ENCODE data around the gene SLC2A1. TPM values are rescaled to one million over a fixed set of nuclear protein-coding genes. Genes with fewer than 3 reads are reported as not detected.

Gene SLC2A1
- total RNA-seq, 1 donor from 2014 or later = 511 TPM

GRCh38 chr1:42942444-42942843 lies 16.2 kb downstream of the SLC2A1 start:
- no peak for DNase-seq (ENCODE audit: low spot score)
- Mint-ChIP-seq H3K9me3 (ENCODE audit: unreplicated experiment) (no peaks in the 10 kb centered on the region), H3K4me1 (ENCODE audit: unreplicated experiment) (peaks cover 66% of the 10 kb centered on the region), H3K27ac (ENCODE audit: unreplicated experiment) (peak overlapping the region; percentile 48), H3K4me3 (ENCODE audit: unreplicated experiment) (peak overlapping the region; percentile 69), H3K36me3 (ENCODE audit: low read depth, unreplicated experiment) (peaks cover 74% of the 10 kb centered on the region), H3K27me3 (ENCODE audit: unreplicated experiment) (peaks cover 16% of the 10 kb centered on the region)
- no peak for TF ChIP-seq CTCF (IDR thresholded peaks at IDR 0.05; ENCODE audit: unreplicated experiment)

GRCh38 chr1:42941640-42942330 lies 16.9 kb downstream of the SLC2A1 start:
- H3K4me3 Mint-ChIP-seq (ENCODE audit: unreplicated experiment) = peak overlapping the region; percentile 77
- H3K27me3 Mint-ChIP-seq (ENCODE audit: unreplicated experiment) = peaks cover 21% of the 10 kb centered on the region
- peaks cover 72% of the 10 kb centered on the region for H3K4me1 Mint-ChIP-seq (ENCODE audit: unreplicated experiment)
- no peak for DNase-seq (ENCODE audit: low spot score)
- H3K9me3 Mint-ChIP-seq (ENCODE audit: unreplicated experiment) = no peaks in the 10 kb centered on the region
- H3K36me3 Mint-ChIP-seq (ENCODE audit: low read depth, unreplicated experiment) = peaks cover 77% of the 10 kb centered on the region
- peak overlapping the region; percentile 93 for H3K27ac Mint-ChIP-seq (ENCODE audit: unreplicated experiment)
- TF ChIP-seq CTCF (IDR thresholded peaks at IDR 0.05; ENCODE audit: unreplicated experiment) = no peak

GRCh38 chr1:42940851-42941639 lies 17.6 kb downstream of the SLC2A1 start:
- peaks cover 74% of the 10 kb centered on the region for H3K36me3 Mint-ChIP-seq (ENCODE audit: low read depth, unreplicated experiment)
- no peak for DNase-seq (ENCODE audit: low spot score)
- peaks cover 22% of the 10 kb centered on the region for H3K27me3 Mint-ChIP-seq (ENCODE audit: unreplicated experiment)
- no peaks in the 10 kb centered on the region for H3K9me3 Mint-ChIP-seq (ENCODE audit: unreplicated experiment)
- peak overlapping the region; percentile 77 for H3K4me3 Mint-ChIP-seq (ENCODE audit: unreplicated experiment)
- H3K4me1 Mint-ChIP-seq (ENCODE audit: unreplicated experiment) = peaks cover 71% of the 10 kb centered on the region
- H3K27ac Mint-ChIP-seq (ENCODE audit: unreplicated experiment) = peak overlapping the region; percentile 93
- TF ChIP-seq CTCF (IDR thresholded peaks at IDR 0.05; ENCODE audit: unreplicated experiment) = no peak

- Mint-ChIP-seq H3K27me3 (ENCODE audit: unreplicated experiment) (peaks cover 24% of the 10 kb centered on the region), H3K36me3 (ENCODE audit: low read depth, unreplicated experiment) (peaks cover 75% of the 10 kb centered on the region), H3K4me1 (ENCODE audit: unreplicated experiment) (peaks cover 64% of the 10 kb centered on the region), H3K27ac (ENCODE audit: unreplicated experiment) (no peak overlapping the region), H3K9me3 (ENCODE audit: unreplicated experiment) (no peaks in the 10 kb centered on the region), H3K4me3 (ENCODE audit: unreplicated experiment) (peak overlapping the region; percentile 42)
- TF ChIP-seq CTCF (IDR thresholded peaks at IDR 0.05; ENCODE audit: unreplicated experiment) = no peak
- no peak for DNase-seq (ENCODE audit: low spot score)
Measured at GRCh38 chr1:42938645-42939615, 19.7 kb downstream of the SLC2A1 start.

All from endothelial cell (in vitro differentiated cells).